GM10248 (cell line): ENCODE data around the gene SAFB2.

ENCODE experiments used
- CTCF ChIA-PET: fragments of 300-600 bp; sonication (Branson Sonifier 250); formaldehyde crosslinking; extraction: SDS; loops from one replicate; lab custom pipeline; 2021; ENCODE audit warnings: antibody characterized with exemption; lab: Yijun Ruan, JAX
- POLR2A ChIA-PET: fragments of 350-650 bp; sonication (Branson Sonifier 250); formaldehyde crosslinking; extraction: SDS; loops from one replicate; lab custom pipeline; 2020; ENCODE audit warnings: antibody characterized with exemption; lab: Yijun Ruan, JAX
- DNase-seq: peaks from one replicate; pipeline ENCODE4 v3.0.0; 2012; ENCODE audit errors: extremely low spot score
- CTCF ChIP-seq: IDR thresholded peaks from 2 replicates; pipeline ENCODE4 v1.5.1; 2012; ENCODE audit warnings: mild to moderate bottlenecking, low read depth; ENCODE audit errors: extremely low read depth, missing control alignments, control extremely low read depth

The SAFB2 gene

GRCh38 chr19:5652261-5652660 lies 29.7 kb upstream of the SAFB2 start:
- CTCF ChIA-PET, result no interaction called here

GRCh38 chr19:5651361-5651760 lies 28.8 kb upstream of the SAFB2 start:
- no peak for DNase-seq
- POLR2A ChIA-PET, result no interaction called here
- CTCF ChIA-PET, result no interaction called here
- no peak for TF ChIP-seq CTCF

More at GRCh38 chr19:5652261-5652660, 29.7 kb upstream of the SAFB2 start:
- no peak for TF ChIP-seq CTCF
- DNase-seq, result no peak
- POLR2A ChIA-PET, result no interaction called here

GRCh38 chr19:5648464-5648863 lies 25.9 kb upstream of the SAFB2 start:
- TF ChIP-seq CTCF, result no peak
- POLR2A ChIA-PET, result no interaction called here
- DNase-seq, result no peak

GRCh38 chr19:5646703-5647102 lies 24.1 kb upstream of the SAFB2 start:
- ChIA-PET CTCF (interaction anchor here (0.8 kb wide), 1 partner anchor 9 kb away, joined by 3 read pairs; no protein-coding TSS in a partner anchor), POLR2A (no interaction called here)
- DNase-seq, result no peak
- no peak for TF ChIP-seq CTCF

More at GRCh38 chr19:5648464-5648863, 25.9 kb upstream of the SAFB2 start:
- CTCF ChIA-PET, result interaction anchor here (1.0 to 1.2 kb wide), 2 partner anchors 19 to 41 kb away, joined by 3 to 4 read pairs; partner anchors contain the start of gene RPL36

- ChIA-PET CTCF (interaction anchor here (1.6 to 1.7 kb wide), 2 partner anchors 10 to 42 kb away, joined by 5 to 8 read pairs; no protein-coding TSS in a partner anchor), POLR2A (no interaction called here)
- no peak for TF ChIP-seq CTCF
- DNase-seq, result no peak
Measured at GRCh38 chr19:5645409-5645808, 22.8 kb upstream of the SAFB2 start.

GRCh38 chr19:5644037-5644436 lies 21.5 kb upstream of the SAFB2 start:
- POLR2A ChIA-PET, result no interaction called here
- DNase-seq, result no peak

More at GRCh38 chr19:5644037-5644436, 21.5 kb upstream of the SAFB2 start:
- CTCF ChIA-PET, result interaction anchor here (1.6 kb wide), 1 partner anchor 43 kb away, joined by 5 read pairs; no protein-coding TSS in a partner anchor
- TF ChIP-seq CTCF, result no peak
